HG03342 (cell line): ENCODE data around the gene SHMT2.

ENCODE experiments used
- ATAC-seq: cut with Tn5 transposase; IDR thresholded peaks from one replicate; pipeline ENCODE4 v1.9.1; 2021; ENCODE audit warnings: mild to moderate bottlenecking, moderate library complexity; ENCODE audit not compliant: unreplicated experiment

SHMT2 gene

GRCh38 chr12:57213763-57214397, 15.6 kb upstream of the SHMT2 start:
- no peak for ATAC-seq

DNA sequence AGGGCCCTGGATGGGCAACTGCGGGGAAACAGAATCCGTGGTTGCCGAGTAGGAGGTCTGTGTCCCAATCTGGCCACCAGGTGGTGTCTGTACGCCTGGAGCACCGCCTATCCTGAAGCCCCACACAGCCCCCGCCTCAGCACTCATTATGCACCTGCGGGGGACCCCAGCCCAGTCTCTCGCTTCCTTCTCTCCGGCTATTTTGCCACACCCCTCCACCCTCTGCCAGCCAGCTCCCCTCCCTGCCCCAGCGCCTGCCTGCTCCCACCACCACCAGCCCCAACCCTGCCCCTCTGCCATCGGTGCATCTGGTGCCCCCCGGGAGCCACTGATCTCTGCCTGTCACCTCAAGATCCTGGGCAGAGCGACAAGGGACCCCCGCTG, 15.1 kb upstream of the SHMT2 start:
- ATAC-seq, result peak; percentile 47

DNA sequence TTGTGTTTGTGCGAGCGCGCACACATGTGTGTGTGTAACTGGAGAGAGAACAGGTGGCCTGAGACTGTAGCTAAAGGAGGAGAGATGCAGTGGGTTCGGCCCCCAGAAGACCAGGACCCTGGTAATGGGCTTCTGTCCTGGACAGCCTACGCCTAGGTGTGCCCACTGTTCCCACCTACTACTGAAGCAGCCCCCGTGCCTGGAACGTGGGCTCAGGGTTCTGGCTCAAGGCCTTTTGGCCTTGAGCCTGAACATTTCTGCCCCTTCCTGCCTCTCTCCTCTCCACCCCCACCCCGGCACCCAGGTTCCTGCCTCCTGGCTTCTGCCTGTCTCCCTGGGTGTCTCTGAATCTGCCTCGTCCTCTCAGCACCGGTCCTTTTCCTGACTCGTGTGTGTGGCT, 14.4 kb upstream of the SHMT2 start:
- ATAC-seq, result no peak

DNA sequence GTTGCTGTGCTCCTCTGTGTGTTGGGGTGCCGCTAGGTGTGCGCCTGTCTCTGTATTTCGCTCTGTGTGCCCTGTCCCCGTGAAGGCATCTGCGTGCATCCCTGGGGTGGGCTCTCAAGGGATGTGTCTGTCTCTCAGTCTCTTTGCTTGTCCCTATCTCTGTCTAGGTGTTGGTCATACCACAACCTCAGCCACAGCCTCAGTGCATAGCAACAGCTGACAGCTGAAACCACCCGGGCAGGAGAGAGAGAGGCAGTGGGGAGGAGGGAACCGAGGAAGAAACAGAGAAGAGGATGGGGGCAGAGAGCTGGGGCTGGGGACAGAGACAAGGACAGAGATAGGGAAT, 13.9 kb upstream of the SHMT2 start:
- peak; percentile 40 for ATAC-seq

DNA sequence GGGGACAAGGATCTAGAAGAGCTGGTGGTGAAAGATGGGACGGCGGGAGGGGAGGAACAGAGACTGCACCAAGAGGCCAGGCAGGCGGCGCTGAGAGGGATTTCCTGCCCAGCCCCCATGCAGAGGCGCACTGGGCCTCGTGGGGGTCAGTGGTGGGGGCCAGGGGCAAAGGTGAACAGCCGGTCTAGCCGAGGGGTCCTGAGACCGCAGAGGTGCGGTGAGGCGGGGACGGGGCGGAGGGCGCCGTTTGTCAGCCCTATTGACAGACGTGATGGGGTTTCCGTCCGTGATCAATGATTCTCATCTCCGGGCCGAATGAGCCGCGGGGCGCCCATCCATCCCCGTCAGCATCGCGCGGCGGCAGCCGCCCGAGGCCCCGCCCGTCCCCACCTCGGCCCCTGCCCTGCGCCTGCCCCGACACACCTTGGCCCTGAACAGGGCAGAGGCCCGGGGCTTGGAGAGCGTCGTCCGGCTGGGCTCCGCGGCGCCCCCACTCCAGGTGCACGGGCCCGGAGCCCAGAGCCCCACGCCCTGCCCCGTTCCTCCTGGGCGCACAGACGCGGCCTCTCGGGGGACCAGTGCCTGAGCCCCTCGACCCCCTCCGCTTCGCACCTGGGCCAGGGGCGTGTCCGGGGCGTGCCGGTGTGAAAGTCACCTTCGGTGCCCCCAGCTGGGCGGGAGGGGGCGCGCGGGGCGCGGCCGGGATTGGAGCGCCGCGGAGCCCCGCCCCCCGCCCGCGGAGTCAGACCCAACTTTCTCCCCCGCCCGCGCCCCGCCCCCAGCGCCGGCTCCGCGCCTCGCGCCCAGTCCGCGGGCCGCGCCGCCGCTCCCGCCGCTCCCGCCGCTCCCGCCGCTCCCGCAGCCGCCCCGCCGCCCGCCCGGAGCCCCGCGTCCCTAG, 13.2 kb upstream of the SHMT2 start, which contains the start of gene NXPH4:
NXPH4 (plus strand) TSS at position 781 of the 898 bp plus-strand sequence. CDS start 176 bp downstream, outside the sequence.
- ATAC-seq, result no peak

DNA sequence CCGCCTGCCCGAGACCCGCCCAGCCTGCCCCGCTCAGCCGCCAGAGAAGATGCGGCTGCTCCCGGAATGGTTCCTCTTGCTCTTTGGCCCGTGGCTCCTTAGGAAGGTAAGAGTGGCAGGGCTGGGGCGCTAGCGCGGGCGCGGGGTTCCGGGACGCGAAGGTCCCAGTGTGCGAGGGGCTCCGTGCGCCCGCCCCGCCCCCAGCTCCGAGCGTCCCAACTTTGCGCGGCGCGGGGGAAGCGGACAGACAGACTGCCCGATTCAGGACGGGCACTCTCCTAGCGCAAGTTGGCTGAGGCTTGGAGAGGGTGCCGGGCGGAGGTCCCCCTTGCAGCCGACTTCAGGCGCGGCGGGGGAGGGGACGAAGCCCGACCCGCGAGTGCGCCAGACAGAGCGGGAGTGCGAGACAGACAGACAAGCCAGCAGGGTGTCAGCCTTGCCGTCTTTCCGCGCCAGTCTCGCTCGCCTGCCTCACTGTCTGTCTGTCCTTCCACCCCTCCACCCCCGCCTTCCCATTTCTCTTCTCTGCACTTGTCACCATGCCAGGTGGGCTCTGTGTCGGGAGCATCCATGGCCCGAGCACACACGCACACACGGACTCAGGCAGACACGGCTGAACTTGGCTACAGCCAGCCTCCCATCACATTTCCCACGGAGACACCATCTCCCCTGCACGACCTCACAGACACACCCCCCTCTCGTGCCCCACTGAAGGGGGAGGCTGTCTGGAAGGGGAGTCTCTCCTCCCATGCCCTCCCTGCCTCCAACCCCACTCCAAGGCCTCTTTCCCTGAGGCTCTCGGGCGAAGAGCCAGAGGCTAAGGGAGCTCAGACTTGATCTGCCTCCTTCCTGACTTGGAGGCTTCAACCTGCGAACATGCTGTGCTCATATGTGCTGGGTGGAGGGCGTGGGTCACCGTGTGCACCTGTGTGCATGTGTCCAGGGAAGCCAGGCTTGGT, 12.3 kb upstream of the SHMT2 start:
- no peak for ATAC-seq

- ATAC-seq, result no peak
Measured at GRCh38 chr12:57218030-57218853, 11.3 kb upstream of the SHMT2 start.

DNA sequence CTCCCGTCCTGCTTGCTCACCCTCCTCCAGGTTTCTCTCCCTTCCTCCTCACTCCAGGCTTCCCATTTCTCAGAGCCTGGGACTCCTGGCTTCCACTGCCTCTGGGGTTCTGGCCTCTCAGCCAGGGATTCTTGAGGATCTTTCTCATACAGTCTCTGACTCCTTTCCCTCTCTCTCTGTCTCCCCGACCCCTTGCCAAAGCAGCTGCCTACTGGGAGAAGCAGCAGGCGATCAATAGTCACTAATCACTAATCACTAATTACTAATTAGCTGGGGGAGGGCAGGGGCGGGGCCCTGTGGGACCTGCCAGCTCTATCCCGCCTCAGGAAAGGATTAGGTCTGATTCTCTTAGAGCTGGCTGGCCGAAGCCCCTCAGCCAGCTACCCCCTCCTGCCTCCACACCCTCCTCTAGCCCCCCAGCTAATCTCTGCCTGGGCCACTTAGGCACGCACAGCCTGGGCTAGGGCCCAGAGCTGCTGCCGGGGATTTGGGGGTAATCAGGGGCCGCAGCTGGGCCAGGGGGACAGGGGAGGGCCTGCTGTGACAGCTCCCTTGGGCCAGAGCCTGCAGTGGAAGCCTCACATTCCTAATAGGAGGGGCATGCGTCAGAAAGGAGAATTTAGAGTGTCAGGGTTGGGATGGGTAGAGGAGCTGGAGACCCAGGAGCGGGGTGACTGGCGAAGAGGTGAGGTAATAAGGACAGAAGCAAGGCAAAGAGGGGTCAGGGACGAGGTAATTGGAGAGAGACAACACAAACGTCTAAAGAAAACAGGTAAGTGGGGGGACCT, 10.1 kb upstream of the SHMT2 start:
- ATAC-seq, result no peak

GRCh38 chr12:57219993-57220754, 9.3 kb upstream of the SHMT2 start:
- no peak for ATAC-seq

DNA sequence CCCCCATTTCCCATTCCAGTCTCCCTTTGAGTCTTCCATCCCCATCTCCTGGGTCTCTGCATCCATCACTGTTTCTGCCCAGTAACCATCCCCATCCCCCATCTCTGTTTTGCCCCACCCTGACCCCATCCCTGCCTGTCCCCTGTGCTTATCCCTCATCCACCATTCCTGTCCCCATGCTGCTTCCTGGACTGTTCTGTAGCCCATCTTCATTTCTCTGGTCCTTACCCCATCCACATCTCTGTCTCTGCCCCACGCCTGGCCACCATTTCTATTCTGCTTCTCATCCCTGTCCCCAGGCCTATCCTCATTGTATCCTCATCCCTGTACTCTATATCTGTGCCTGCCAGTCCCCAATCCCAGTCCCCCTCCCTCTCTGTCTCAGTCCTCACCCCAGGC, 8.7 kb upstream of the SHMT2 start:
- no peak for ATAC-seq

DNA sequence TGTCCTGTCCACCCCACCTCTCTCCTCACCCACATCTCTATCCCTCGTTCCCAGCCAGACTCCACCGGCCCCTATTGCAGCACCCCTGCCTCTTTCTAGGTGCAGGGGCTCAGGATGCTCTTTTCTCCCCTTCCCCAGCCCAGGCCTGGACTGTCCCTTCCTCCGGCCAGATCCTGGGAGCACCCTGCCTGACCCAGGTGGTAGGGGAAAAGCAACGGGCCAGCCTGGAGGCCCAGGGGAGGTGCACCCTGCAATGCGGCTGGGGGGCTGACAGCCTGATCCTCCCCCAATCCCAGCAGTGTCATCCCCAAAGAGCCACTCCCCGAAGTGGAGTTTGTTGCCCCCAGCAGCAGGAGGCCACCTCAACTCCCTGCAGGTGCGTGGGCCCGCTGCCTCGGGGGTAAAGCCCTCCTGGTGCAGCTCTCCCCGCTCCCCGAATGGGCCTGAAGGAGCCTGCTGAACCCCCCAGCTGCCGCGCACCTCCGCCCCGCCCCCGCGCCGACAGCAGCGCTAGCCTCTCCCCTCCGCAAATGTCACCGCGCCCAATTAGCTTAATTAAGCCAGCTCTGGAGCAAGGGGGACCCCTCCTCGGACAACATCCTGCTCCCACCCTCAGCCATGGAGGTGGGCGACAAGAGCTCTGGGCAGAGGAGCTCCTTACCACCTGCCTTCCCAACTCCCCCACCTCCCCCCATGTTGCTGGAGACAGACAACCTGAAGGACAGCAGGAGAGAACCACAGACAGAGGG, 8.2 kb upstream of the SHMT2 start:
- no peak for ATAC-seq

DNA sequence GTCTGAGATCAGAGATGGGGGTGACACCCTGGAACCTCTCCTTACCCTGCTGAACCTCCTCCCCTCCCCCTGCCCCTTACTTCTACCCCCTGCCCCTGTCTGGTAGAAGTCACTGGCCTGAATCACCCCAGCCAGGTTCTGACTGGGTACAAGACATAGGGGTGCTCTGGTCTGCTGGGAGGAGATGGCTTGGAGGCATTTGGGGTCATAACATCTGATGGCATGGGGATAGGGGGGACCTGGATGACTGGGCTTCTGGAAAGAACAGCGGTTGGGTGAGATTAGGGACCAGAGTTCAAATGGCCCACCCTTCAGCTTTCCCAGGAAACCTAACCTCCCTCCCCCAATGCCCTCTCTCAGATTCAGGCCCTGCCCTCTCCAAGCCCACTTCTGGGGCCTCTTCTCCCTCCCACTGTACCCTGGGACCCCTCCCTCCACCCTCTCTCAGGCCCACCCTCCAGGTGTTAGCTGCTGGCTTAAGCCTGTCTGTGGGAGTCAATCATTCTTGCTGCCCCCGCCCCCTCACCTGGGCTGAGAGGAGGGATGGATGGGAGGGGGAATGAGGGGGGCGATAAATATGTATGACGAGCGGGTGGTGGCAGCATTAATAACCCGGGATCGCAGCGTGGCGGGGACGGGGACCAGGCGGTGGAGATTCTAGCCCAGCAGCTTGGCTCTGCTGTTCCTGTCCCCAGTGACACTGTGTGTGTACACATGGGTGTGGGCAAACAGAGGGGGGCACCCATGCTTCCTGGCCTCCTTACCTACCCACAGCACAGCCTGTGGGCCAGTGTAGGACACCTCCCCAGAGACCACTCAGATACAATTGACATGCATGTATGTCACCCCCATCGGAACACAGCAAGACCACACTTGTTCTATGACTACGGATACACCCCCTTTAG, 7.0 kb upstream of the SHMT2 start:
- no peak for ATAC-seq

DNA sequence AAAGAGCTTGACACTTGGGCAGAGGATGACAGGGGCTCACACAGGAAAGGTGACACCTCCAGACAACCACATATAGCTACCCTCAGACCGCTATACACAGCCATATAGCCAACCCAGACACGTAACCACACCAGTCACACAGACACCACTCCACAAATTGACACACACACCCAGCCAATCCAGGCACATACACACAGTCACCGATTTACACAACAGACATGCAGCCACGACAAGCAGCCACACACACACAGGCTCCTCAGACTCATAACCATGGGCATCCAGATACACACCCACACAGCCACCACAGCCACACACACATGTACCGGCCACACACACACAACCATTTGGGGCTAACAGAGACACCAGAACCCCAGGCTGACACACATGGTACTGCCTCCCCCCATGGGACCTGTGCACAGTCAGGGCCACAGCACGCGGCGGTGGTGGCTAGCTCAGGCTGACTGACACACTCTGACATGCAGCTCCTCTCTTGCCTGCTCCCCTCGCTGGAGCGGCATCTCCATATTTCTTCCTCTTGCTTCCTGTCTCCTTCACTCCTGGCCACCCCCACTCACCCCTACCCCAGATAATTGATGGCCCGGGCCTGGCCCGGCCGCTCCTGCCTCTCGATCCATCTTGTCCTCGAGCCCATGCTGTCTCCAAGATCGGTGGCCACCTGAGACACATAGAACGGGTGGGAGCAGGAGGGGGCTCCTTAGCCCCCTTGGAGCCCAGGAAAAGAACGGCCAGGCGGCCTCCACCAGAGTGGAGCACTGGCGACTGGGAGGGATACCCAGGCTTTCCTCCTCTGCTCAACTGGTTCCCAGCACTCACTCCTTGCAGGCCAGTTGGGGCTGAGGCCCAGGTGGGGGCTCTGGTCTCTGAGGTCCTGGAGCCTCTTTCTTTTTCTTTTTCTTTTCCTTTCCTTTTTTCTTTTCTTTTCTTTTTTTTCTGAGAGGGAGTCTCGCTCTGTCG, 6.0 kb upstream of the SHMT2 start:
- ATAC-seq, result no peak

- ATAC-seq, result no peak
Measured at GRCh38 chr12:57224278-57224972, 5.1 kb upstream of the SHMT2 start.

DNA sequence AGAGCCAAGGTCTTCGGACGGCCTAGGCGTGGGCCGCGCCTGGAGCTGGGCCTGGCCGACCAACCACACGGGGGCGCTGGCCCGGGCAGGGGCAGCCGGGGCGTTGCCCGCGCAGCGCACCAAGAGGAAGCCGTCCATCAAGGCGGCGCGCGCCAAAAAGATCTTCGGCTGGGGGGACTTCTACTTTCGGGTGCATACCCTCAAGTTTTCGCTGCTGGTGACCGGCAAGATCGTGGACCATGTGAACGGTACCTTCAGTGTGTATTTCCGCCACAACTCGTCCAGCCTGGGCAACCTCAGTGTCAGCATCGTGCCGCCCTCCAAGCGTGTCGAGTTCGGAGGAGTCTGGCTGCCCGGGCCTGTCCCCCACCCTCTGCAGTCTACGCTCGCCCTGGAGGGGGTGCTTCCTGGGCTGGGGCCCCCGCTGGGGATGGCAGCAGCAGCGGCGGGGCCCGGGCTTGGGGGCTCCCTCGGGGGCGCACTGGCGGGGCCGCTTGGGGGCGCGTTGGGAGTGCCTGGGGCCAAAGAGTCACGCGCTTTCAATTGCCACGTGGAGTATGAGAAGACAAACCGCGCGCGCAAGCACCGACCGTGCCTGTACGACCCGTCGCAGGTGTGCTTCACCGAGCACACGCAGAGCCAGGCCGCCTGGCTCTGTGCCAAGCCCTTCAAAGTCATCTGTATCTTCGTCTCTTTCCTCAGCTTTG, 4.4 kb upstream of the SHMT2 start:
- no peak for ATAC-seq
